CD4-positive, alpha-beta T cell treated with Interleukin-15 for 4 hours (primary cell): ENCODE results near the gene ARHGAP10.

Experiments used
- DNase-seq: peaks from one replicate; pipeline ENCODE4 v3.0.0-alpha.2; 2020; ENCODE audit warnings: low spot score

ARHGAP10 gene

GRCh38 chr4:147732518-147733235 is 789 bp downstream of the ARHGAP10 start:
- no peak for DNase-seq

- no peak for DNase-seq
Observed at GRCh38 chr4:147733716-147734344, 1.9 kb downstream of the ARHGAP10 start.

- DNase-seq, result no peak
Observed at GRCh38 chr4:147734496-147734895, 2.6 kb downstream of the ARHGAP10 start.

- no peak for DNase-seq
Observed at GRCh38 chr4:147735413-147736301, 3.8 kb downstream of the ARHGAP10 start.

- no peak for DNase-seq
Observed at GRCh38 chr4:147736458-147736857, 4.6 kb downstream of the ARHGAP10 start.

GRCh38 chr4:147737623-147738022 is 5.7 kb downstream of the ARHGAP10 start:
- no peak for DNase-seq

GRCh38 chr4:147739239-147739823 is 7.4 kb downstream of the ARHGAP10 start:
- no peak for DNase-seq

GRCh38 chr4:147740176-147740575 is 8.3 kb downstream of the ARHGAP10 start:
- no peak for DNase-seq

- DNase-seq, result no peak
Observed at GRCh38 chr4:147741190-147741788, 9.4 kb downstream of the ARHGAP10 start.

- no peak for DNase-seq
Observed at GRCh38 chr4:147747787-147748454, 16.0 kb downstream of the ARHGAP10 start.

- DNase-seq, result no peak
Observed at GRCh38 chr4:147749811-147750321, 18.0 kb downstream of the ARHGAP10 start.

- no peak for DNase-seq
Observed at GRCh38 chr4:147753047-147753446, 21.2 kb downstream of the ARHGAP10 start.

GRCh38 chr4:147754037-147754445 is 22.2 kb downstream of the ARHGAP10 start:
- DNase-seq, result no peak

- DNase-seq, result no peak
Observed at GRCh38 chr4:147755561-147756295, 23.8 kb downstream of the ARHGAP10 start.

- DNase-seq, result no peak
Observed at GRCh38 chr4:147756417-147756816, 24.5 kb downstream of the ARHGAP10 start.

- DNase-seq, result no peak
Observed at GRCh38 chr4:147760176-147760575, 28.3 kb downstream of the ARHGAP10 start.

GRCh38 chr4:147760695-147761094 is 28.8 kb downstream of the ARHGAP10 start:
- no peak for DNase-seq

- DNase-seq, result no peak
Observed at GRCh38 chr4:147761218-147761883, 29.5 kb downstream of the ARHGAP10 start.

- DNase-seq, result no peak
Observed at GRCh38 chr4:147764337-147764736, 32.4 kb downstream of the ARHGAP10 start.

- no peak for DNase-seq
Observed at GRCh38 chr4:147765121-147765529, 33.2 kb downstream of the ARHGAP10 start.
